GM18907 (cell line): Measurements from ENCODE around the gene HRH4.

Experiments
- ATAC-seq: cut with Tn5 transposase; IDR thresholded peaks from one replicate; pipeline ENCODE4 v1.9.1; 2021; ENCODE audit warnings: mild to moderate bottlenecking, moderate library complexity; ENCODE audit not compliant: unreplicated experiment

Gene HRH4, protein sequence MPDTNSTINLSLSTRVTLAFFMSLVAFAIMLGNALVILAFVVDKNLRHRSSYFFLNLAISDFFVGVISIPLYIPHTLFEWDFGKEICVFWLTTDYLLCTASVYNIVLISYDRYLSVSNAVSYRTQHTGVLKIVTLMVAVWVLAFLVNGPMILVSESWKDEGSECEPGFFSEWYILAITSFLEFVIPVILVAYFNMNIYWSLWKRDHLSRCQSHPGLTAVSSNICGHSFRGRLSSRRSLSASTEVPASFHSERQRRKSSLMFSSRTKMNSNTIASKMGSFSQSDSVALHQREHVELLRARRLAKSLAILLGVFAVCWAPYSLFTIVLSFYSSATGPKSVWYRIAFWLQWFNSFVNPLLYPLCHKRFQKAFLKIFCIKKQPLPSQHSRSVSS

GRCh38 chr18:24460388-24460787 is at the start of gene HRH4:
TSS of gene HRH4 (plus strand) at chr18:24460637. CDS start at chr18:24460729, 92 bp downstream.
- no peak for ATAC-seq

DNA sequence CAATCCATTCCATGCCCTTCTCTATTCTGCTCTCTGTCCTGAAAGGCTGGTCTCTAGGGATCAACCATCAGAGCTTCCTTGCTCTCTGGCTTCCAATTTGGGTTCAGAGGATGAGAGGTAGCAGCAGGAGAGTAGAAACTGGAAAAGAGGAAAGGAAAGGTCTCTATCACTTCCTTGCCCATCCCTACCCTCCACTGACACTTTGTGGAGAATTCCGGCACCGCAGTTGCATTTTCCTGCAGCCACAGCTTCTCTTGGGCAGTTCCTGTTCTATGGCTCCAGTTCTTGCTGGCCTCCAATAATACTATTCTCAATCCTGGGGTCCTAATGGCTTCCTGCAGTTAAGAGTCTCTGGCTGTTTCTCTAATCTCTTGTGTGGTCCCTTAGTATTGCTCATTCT is 47.3 kb upstream of the HRH4 start:
- no peak for ATAC-seq

DNA sequence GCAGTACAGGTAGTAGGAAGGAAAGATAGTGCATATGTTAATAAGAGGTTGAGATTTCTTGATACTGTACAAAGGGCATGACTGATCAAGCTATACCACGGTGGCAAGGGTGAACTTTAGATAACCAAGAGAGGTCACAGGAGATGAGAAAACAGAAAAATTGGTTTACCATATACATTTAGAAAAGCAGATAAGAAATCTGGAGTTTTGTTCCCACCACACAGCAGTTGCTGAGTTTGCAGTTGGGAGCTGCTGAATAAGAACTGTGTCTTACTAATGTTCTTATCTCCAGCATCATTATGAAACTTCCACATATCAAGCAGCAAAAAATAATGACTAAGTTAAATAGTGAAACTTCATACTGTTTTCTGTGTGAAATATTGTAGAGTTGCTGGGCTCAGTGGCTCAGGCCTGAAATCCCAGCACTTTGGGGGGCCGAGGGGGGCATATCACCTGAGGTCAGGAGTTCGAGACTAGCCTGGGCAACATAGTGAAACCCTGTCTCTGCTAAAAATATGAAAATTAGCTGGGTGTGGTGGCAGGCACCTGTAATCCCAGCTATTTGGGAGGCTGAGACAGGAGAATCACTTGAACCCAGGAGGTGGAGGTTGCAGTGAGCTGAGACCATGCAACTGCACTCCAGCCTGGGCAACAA is 46.0 kb upstream of the HRH4 start:
- ATAC-seq = no peak

DNA sequence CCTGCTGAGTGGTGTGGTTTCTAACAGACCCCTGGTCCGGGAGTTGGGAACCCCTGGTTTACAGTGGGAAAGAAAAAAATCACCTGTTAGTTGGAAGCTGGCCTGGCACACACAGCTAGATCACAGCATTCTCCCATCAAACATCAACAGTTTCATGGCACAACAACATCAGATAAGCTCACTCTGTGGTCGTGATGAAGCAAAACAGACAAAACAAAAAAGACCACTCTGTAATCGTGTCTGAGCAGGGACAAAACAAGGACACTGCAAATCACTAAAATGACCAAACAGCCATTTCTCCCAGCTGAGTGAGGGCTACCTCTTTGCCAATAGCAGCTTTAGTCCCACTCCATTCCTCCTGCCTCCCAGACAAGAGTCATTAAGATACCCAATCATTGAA is 43.0 kb upstream of the HRH4 start:
- no peak for ATAC-seq

DNA sequence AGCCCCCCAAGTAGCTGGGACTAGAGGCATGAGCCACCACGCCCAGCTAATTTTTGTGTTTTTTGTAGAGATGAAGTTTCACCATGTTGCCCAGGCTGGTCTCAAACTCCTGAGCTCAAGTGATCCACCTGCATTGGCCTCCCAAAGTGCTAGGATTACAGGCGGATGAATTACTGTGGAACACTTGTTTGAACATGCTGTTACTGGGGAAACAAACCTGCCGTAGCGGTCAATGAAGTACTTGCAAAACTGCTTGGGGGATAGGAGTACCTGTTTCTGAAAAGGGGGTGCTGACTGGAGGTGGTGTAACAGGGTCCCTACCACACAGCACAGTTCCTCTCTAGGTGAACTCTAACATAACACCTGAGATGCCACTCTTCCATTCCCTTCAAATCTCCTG is 39.9 kb upstream of the HRH4 start:
- no peak for ATAC-seq

GRCh38 chr18:24421831-24422230 is 38.6 kb upstream of the HRH4 start:
- no peak for ATAC-seq

GRCh38 chr18:24426073-24426397 is 34.4 kb upstream of the HRH4 start:
- ATAC-seq = no peak

DNA sequence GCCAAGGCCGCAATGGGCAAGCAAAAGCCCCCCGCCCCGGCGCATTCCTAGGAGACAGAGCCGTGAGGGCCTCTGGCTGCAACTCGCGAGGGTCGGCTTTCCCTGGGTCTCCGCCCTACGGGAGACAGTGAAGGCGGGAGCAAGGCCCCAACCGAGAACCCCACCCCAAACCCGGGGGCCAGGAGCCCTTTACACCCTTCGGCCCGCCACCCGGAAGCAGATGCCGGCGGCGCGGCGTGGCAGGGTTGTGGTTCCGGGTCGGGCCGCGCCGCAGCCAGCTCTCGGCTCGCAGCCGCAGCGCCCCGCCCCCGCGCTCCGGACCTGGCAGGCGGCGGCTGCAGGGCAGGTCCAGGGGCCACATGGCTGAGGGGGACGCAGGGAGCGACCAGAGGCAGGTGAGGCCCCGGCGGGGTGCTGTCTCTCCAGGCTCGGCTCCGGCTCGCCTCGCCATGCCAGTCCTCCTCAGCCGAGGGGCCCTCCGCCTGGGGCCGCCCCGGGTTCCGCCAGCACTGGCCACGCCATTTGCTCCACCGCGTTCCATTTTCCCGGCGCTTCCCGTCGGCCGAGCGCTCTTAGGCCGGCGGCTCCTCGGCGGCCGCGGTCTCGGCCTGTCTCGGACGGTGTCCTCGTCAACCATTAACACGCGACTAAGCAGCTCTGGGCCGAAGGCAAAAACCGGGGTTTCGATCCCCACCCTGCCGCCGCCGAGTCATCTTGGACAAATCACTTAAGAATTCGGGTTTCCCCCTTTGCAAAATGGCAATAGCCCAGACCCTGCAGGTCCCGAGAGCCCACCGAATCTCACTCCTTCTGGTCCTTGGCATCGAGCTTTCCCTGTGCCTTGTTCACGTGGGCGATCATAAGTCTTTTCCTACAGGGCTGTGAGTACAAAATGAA is 33.8 kb upstream of the HRH4 start, which contains the start of gene IMPACT:
Gene IMPACT, plus strand, starts transcription at position 273 of the 897 bp plus-strand sequence. Its CDS starts 87 bp downstream, at position 360.
- ATAC-seq = peak; percentile 89

DNA sequence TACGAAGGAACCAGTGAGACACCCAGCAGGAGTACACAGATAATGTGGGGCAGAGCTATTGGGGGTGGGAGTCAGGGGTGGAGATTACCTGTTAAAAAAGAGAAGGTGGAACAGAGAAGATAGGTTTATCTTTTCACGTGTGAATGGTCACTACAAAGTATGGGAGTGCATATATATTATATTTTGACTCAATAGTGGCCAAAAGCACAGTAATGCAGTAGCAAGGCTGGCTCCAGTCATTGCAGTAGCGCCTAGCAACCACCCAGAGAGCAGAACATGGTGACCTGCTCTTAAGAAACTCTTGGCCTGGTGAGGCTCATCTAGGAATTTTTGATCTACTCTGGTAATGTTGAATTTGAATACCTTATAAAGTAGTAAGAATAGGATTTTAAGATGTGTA is 33.0 kb upstream of the HRH4 start:
- no peak for ATAC-seq

GRCh38 chr18:24428709-24429108 is 31.7 kb upstream of the HRH4 start:
- ATAC-seq = no peak

GRCh38 chr18:24429188-24429587 is 31.2 kb upstream of the HRH4 start:
- ATAC-seq = no peak

GRCh38 chr18:24432618-24433017 is 27.8 kb upstream of the HRH4 start:
- ATAC-seq = no peak

DNA sequence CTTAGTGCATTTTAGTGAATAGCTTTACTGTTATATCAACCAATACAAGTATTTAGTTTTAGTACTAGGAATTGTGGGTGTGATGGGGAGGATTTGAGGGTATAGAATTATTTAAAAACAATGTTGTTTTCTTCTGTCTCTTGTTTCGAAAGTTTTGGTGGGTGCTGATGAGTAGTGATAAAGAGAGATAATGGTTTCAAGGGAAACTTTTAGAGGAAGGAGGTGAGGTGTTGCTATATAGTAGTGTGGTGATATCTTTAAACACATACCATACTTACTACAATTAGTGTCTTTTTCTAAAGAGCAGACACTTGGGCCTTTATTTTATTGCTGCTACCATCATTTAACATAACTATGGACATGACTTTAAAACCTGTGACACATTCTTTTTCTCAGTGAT is 23.5 kb upstream of the HRH4 start:
- ATAC-seq = no peak

- peak; percentile 85 for ATAC-seq
Observed at GRCh38 chr18:24443870-24444269, 16.6 kb upstream of the HRH4 start.

GRCh38 chr18:24446453-24446852 is 14.0 kb upstream of the HRH4 start:
- peak; percentile 72 for ATAC-seq

DNA sequence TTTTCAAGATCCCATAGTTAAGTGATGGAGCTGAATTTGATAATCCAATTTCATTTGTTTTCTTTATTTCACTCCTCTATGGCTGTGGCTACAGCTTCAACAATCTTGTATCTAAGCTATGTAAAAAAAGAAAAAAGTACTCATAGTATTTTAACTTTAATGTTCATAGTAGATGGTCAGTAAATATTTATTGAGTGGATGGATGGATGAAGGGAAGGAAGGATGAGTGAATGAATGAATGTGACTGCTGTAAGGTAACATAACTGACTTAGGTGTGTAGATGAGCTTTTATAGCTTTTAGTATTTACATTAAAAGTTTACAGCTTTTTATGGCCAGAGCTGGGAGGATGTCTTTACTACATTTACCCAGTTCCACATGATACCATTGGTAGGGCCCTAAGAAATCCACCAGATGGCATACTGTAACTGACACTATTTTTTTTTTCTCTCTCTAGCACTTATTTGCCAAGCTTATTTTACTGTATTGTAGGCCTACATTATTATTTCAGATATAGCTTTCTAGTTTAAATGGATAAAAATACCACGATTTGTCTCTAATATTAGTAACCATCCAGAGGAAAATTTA is 13.4 kb upstream of the HRH4 start:
- ATAC-seq = no peak

DNA sequence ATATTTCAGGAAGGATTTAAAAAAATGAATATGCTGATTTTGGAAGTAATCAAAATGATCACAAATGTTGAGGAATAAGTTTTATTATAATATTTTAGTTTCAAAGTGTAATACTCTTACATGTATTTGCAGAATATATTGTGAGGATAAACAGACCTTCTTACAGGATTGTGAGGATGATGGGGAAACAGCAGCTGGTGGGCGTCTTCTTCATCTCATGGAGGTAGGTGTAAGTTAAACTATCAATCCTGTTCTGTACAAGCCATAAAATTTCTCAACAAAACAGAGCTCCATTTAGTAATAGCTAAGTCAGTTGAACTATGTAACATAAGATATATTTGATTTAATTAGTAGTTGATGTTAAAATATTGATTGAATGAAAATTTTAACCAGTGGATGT is 12.5 kb upstream of the HRH4 start:
- no peak for ATAC-seq

GRCh38 chr18:24456549-24456948 is 3.9 kb upstream of the HRH4 start:
- peak; percentile 93 for ATAC-seq

DNA sequence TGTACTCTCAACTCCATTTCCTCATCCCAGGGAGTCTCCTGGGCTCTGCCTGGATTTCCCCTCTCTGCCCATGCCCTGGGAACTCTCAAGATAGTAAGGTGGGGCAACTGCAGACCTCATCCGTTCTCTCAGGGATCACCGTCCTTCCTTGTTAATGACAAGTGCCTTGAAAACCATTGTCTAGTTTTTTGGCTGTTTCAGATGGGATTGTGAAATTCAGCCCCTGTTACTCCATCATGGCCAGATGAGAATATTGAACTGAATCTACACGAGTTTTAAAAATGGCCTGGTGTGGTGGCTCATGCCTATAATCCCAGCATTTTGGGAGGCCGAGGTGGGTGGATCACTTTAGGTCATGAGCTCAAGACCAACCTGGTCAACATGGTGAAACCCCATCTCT is 665 bp upstream of the HRH4 start:
- no peak for ATAC-seq

GRCh38 chr18:24461996-24462395 is 1.6 kb downstream of the HRH4 start:
- no peak for ATAC-seq
